ENCODE results near the gene CGNL1.

The CGNL1 gene

GRCh38 chr15:57364282-57365007 lies 11.9 kb upstream of the CGNL1 start:
- Histone ChIP-seq H3K4me3 (ENCODE audit: low read depth in 1 of 5, low read length in 5 of 5) (no peak overlapping the region), H3K4me1 (ENCODE audit: control insufficient read depth in 5 of 5, insufficient read depth in 5 of 5, low read length in 5 of 5) (peaks cover 0 to 2% (median 0%) of the 10 kb centered on the region in 5 donors), H3K36me3 (ENCODE audit: control insufficient read depth in 5 of 5, insufficient read depth in 5 of 5, low read length in 5 of 5) (no peaks in the 10 kb centered on the region), H3K9ac (ENCODE audit: low read length in 5 of 5) (no peak overlapping the region), H3K27me3 (ENCODE audit: control insufficient read depth in 5 of 5, insufficient read depth in 4 of 5, low read length in 5 of 5) (no peaks in the 10 kb centered on the region), H3K9me3 (ENCODE audit: control insufficient read depth in 5 of 5, low read length in 5 of 5) (no peaks in the 10 kb centered on the region), H3K27ac (ENCODE audit: low read depth, low read length) (no peak overlapping the region)

- no peaks in the 10 kb centered on the region for H3K27me3 ChIP-seq (ENCODE audit: control insufficient read depth in 5 of 5, insufficient read depth in 4 of 5, low read length in 5 of 5)
- no peak overlapping the region for H3K4me3 ChIP-seq (ENCODE audit: low read depth in 1 of 5, low read length in 5 of 5)
- H3K27ac ChIP-seq (ENCODE audit: low read depth, low read length): no peak overlapping the region
- H3K36me3 ChIP-seq (ENCODE audit: control insufficient read depth in 5 of 5, insufficient read depth in 5 of 5, low read length in 5 of 5): no peaks in the 10 kb centered on the region
- no peaks in the 10 kb centered on the region for H3K9me3 ChIP-seq (ENCODE audit: control insufficient read depth in 5 of 5, low read length in 5 of 5)
- H3K9ac ChIP-seq (ENCODE audit: low read length in 5 of 5): no peak overlapping the region
- peaks cover 0 to 2% (median 0%) of the 10 kb centered on the region in 5 donors for H3K4me1 ChIP-seq (ENCODE audit: control insufficient read depth in 5 of 5, insufficient read depth in 5 of 5, low read length in 5 of 5)
Measured at GRCh38 chr15:57367556-57367955, 8.7 kb upstream of the CGNL1 start.

GRCh38 chr15:57370929-57371328 lies 5.4 kb upstream of the CGNL1 start:
- H3K9me3 ChIP-seq (ENCODE audit: control insufficient read depth in 5 of 5, low read length in 5 of 5): no peaks in the 10 kb centered on the region
- H3K36me3 ChIP-seq (ENCODE audit: control insufficient read depth in 5 of 5, insufficient read depth in 5 of 5, low read length in 5 of 5): no peaks in the 10 kb centered on the region
- H3K27ac ChIP-seq (ENCODE audit: low read depth, low read length): no peak overlapping the region
- no peak overlapping the region for H3K4me3 ChIP-seq (ENCODE audit: low read depth in 1 of 5, low read length in 5 of 5)
- H3K27me3 ChIP-seq (ENCODE audit: control insufficient read depth in 5 of 5, insufficient read depth in 4 of 5, low read length in 5 of 5): no peaks in the 10 kb centered on the region
- H3K4me1 ChIP-seq (ENCODE audit: control insufficient read depth in 5 of 5, insufficient read depth in 5 of 5, low read length in 5 of 5): peaks cover 0 to 1% (median 0%) of the 10 kb centered on the region in 5 donors
- H3K9ac ChIP-seq (ENCODE audit: low read length in 5 of 5): no peak overlapping the region

- H3K4me1 ChIP-seq (ENCODE audit: control insufficient read depth in 5 of 5, insufficient read depth in 5 of 5, low read length in 5 of 5): peaks cover 3 to 14% (median 11%) of the 10 kb centered on the region in 5 donors
- peaks cover 0 to 5% (median 3%) of the 10 kb centered on the region in 5 donors for H3K27me3 ChIP-seq (ENCODE audit: control insufficient read depth in 5 of 5, insufficient read depth in 4 of 5, low read length in 5 of 5)
- no peak overlapping the region for H3K9ac ChIP-seq (ENCODE audit: low read length in 5 of 5)
- no peak overlapping the region for H3K4me3 ChIP-seq (ENCODE audit: low read depth in 1 of 5, low read length in 5 of 5)
- H3K36me3 ChIP-seq (ENCODE audit: control insufficient read depth in 5 of 5, insufficient read depth in 5 of 5, low read length in 5 of 5): no peaks in the 10 kb centered on the region
- no peak overlapping the region for H3K27ac ChIP-seq (ENCODE audit: low read depth, low read length)
- H3K9me3 ChIP-seq (ENCODE audit: control insufficient read depth in 5 of 5, low read length in 5 of 5): no peaks in the 10 kb centered on the region
Measured at GRCh38 chr15:57373251-57373881, 2.9 kb upstream of the CGNL1 start.

GRCh38 chr15:57373882-57374276 lies 2.4 kb upstream of the CGNL1 start:
- Histone ChIP-seq H3K9ac (ENCODE audit: low read length in 5 of 5) (no peak overlapping the region), H3K27ac (ENCODE audit: low read depth, low read length) (no peak overlapping the region), H3K36me3 (ENCODE audit: control insufficient read depth in 5 of 5, insufficient read depth in 5 of 5, low read length in 5 of 5) (no peaks in the 10 kb centered on the region), H3K4me1 (ENCODE audit: control insufficient read depth in 5 of 5, insufficient read depth in 5 of 5, low read length in 5 of 5) (peaks cover 3 to 14% (median 11%) of the 10 kb centered on the region in 5 donors), H3K27me3 (ENCODE audit: control insufficient read depth in 5 of 5, insufficient read depth in 4 of 5, low read length in 5 of 5) (peaks cover 0 to 6% (median 4%) of the 10 kb centered on the region in 5 donors), H3K9me3 (ENCODE audit: control insufficient read depth in 5 of 5, low read length in 5 of 5) (no peaks in the 10 kb centered on the region), H3K4me3 (ENCODE audit: low read depth in 1 of 5, low read length in 5 of 5) (no peak overlapping the region)

GRCh38 chr15:57376696-57377477 lies 582 bp downstream of the CGNL1 start:
- peaks cover 0 to 9% (median 5%) of the 10 kb centered on the region in 5 donors for H3K27me3 ChIP-seq (ENCODE audit: control insufficient read depth in 5 of 5, insufficient read depth in 4 of 5, low read length in 5 of 5)
- no peak overlapping the region for H3K27ac ChIP-seq (ENCODE audit: low read depth, low read length)

GRCh38 chr15:57377478-57377847 lies 1.2 kb downstream of the CGNL1 start:
- no peak overlapping the region for H3K27ac ChIP-seq (ENCODE audit: low read depth, low read length)
- H3K27me3 ChIP-seq (ENCODE audit: control insufficient read depth in 5 of 5, insufficient read depth in 4 of 5, low read length in 5 of 5): peaks cover 0 to 9% (median 5%) of the 10 kb centered on the region in 5 donors
- no peak overlapping the region for H3K9ac ChIP-seq (ENCODE audit: low read length in 5 of 5)
- H3K36me3 ChIP-seq (ENCODE audit: control insufficient read depth in 5 of 5, insufficient read depth in 5 of 5, low read length in 5 of 5): no peaks in the 10 kb centered on the region
- H3K9me3 ChIP-seq (ENCODE audit: control insufficient read depth in 5 of 5, low read length in 5 of 5): no peaks in the 10 kb centered on the region
- H3K4me1 ChIP-seq (ENCODE audit: control insufficient read depth in 5 of 5, insufficient read depth in 5 of 5, low read length in 5 of 5): peaks cover 3 to 14% (median 11%) of the 10 kb centered on the region in 5 donors
- H3K4me3 ChIP-seq (ENCODE audit: low read depth in 1 of 5, low read length in 5 of 5): peak overlapping the region in 3 of 5 donors; percentile 56 to 69 (median 65)

More at GRCh38 chr15:57376696-57377477, 582 bp downstream of the CGNL1 start:
- H3K4me1 ChIP-seq (ENCODE audit: control insufficient read depth in 5 of 5, insufficient read depth in 5 of 5, low read length in 5 of 5): peaks cover 3 to 14% (median 11%) of the 10 kb centered on the region in 5 donors
- H3K9me3 ChIP-seq (ENCODE audit: control insufficient read depth in 5 of 5, low read length in 5 of 5): no peaks in the 10 kb centered on the region
- H3K4me3 ChIP-seq (ENCODE audit: low read depth in 1 of 5, low read length in 5 of 5): peak overlapping the region; percentile 56 to 71 (median 65)
- no peaks in the 10 kb centered on the region for H3K36me3 ChIP-seq (ENCODE audit: control insufficient read depth in 5 of 5, insufficient read depth in 5 of 5, low read length in 5 of 5)
- peak overlapping the region in 3 of 5 donors; percentile 4 to 66 (median 49) for H3K9ac ChIP-seq (ENCODE audit: low read length in 5 of 5)

GRCh38 chr15:57379487-57379886 lies 3.2 kb downstream of the CGNL1 start:
- peaks cover 0 to 9% (median 5%) of the 10 kb centered on the region in 5 donors for H3K27me3 ChIP-seq (ENCODE audit: control insufficient read depth in 5 of 5, insufficient read depth in 4 of 5, low read length in 5 of 5)
- no peaks in the 10 kb centered on the region for H3K9me3 ChIP-seq (ENCODE audit: control insufficient read depth in 5 of 5, low read length in 5 of 5)
- H3K4me3 ChIP-seq (ENCODE audit: low read depth in 1 of 5, low read length in 5 of 5): no peak overlapping the region
- H3K9ac ChIP-seq (ENCODE audit: low read length in 5 of 5): no peak overlapping the region
- peaks cover 3 to 14% (median 11%) of the 10 kb centered on the region in 5 donors for H3K4me1 ChIP-seq (ENCODE audit: control insufficient read depth in 5 of 5, insufficient read depth in 5 of 5, low read length in 5 of 5)
- H3K36me3 ChIP-seq (ENCODE audit: control insufficient read depth in 5 of 5, insufficient read depth in 5 of 5, low read length in 5 of 5): no peaks in the 10 kb centered on the region
- H3K27ac ChIP-seq (ENCODE audit: low read depth, low read length): no peak overlapping the region

- Histone ChIP-seq H3K9me3 (ENCODE audit: control insufficient read depth in 5 of 5, low read length in 5 of 5) (no peaks in the 10 kb centered on the region), H3K4me1 (ENCODE audit: control insufficient read depth in 5 of 5, insufficient read depth in 5 of 5, low read length in 5 of 5) (peaks cover 3 to 14% (median 11%) of the 10 kb centered on the region in 5 donors), H3K27ac (ENCODE audit: low read depth, low read length) (no peak overlapping the region), H3K36me3 (ENCODE audit: control insufficient read depth in 5 of 5, insufficient read depth in 5 of 5, low read length in 5 of 5) (no peaks in the 10 kb centered on the region), H3K9ac (ENCODE audit: low read length in 5 of 5) (no peak overlapping the region), H3K4me3 (ENCODE audit: low read depth in 1 of 5, low read length in 5 of 5) (no peak overlapping the region), H3K27me3 (ENCODE audit: control insufficient read depth in 5 of 5, insufficient read depth in 4 of 5, low read length in 5 of 5) (peaks cover 0 to 9% (median 5%) of the 10 kb centered on the region in 5 donors)
Measured at GRCh38 chr15:57380854-57381253, 4.5 kb downstream of the CGNL1 start.

Measured in subcutaneous abdominal adipose tissue (tissue), 5 donors.